ENCODE measurements around the gene EIF1B. TPM values are rescaled to one million over a fixed set of nuclear protein-coding genes. Genes with fewer than 3 reads are reported as not detected.

The EIF1B gene
- polyA plus RNA-seq, 1 donor (not counting 4 experiments of a cell fraction or from before 2014, with no cell fraction given) = 23.5 TPM

GRCh38 chr3:40332684-40333083 lies 23.2 kb downstream of the EIF1B start:
- Histone ChIP-seq H3K9ac (ENCODE audit: control insufficient read depth, extremely low read depth, insufficient read depth, low read length) (no peak overlapping the region), H3K36me3 (ENCODE audit: control insufficient read depth in 2 of 2, extremely low read depth in 1 of 2, insufficient read depth in 2 of 2, low read length in 2 of 2) (no peaks in the 10 kb centered on the region), H3K9me1 (ENCODE audit: control insufficient read depth, extremely low read depth, insufficient read depth, low read length) (no peaks in the 10 kb centered on the region), H3K27ac (ENCODE audit: control insufficient read depth, insufficient read depth, low read length) (no peak overlapping the region), H4K20me1 (ENCODE audit: control insufficient read depth, extremely low read depth, insufficient read depth, low read length) (no peaks in the 10 kb centered on the region), H3K27me3 (ENCODE audit: control insufficient read depth, extremely low read depth, insufficient read depth, low read length) (no peaks in the 10 kb centered on the region), H3K9me3 (ENCODE audit: control insufficient read depth, low read depth, low read length) (no peaks in the 10 kb centered on the region), H2AFZ (ENCODE audit: control insufficient read depth, low read length) (no peak overlapping the region), H3K4me2 (ENCODE audit: control insufficient read depth, extremely low read depth, insufficient read depth, low read depth, low read length) (no peak overlapping the region), H3K4me3 (ENCODE audit: control insufficient read depth in 2 of 3, extremely low read depth in 1 of 3, insufficient read depth in 2 of 3, low read depth in 1 of 3, low read length in 3 of 3) (no peak overlapping the region), H3K79me2 (ENCODE audit: control insufficient read depth, insufficient read depth, low read length) (no peaks in the 10 kb centered on the region), H3K4me1 (ENCODE audit: control insufficient read depth, extremely low read depth, insufficient read depth, low read length) (peaks cover 23% of the 10 kb centered on the region)
- TF ChIP-seq CTCF (optimal IDR thresholded peaks at IDR 0.05 in 1 of 3, IDR thresholded peaks at IDR 0.05 in 1 of 3, conservative IDR thresholded peaks at IDR 0.05 in 1 of 3; ENCODE audit: extremely low read depth in 1 of 3, insufficient read depth in 2 of 3, low read length in 3 of 3) = no peak
- TF ChIP-seq EZH2 (IDR thresholded peaks at IDR 0.05; ENCODE audit: low read length) = no peak
- FAIRE-seq (no peak), DNase-seq (ENCODE audit: low read depth, low spot score) (no peak)
- dilution Hi-C loops (cut with MboI; ENCODE audit: extremely low pct_ligation_motif_present, low sequenced_read_pairs) = no loop called here

- Histone ChIP-seq H3K27me3 (ENCODE audit: control insufficient read depth, extremely low read depth, insufficient read depth, low read length) (no peaks in the 10 kb centered on the region), H4K20me1 (ENCODE audit: control insufficient read depth, extremely low read depth, insufficient read depth, low read length) (no peaks in the 10 kb centered on the region), H3K4me3 (ENCODE audit: control insufficient read depth in 2 of 3, extremely low read depth in 1 of 3, insufficient read depth in 2 of 3, low read depth in 1 of 3, low read length in 3 of 3) (no peak overlapping the region), H2AFZ (ENCODE audit: control insufficient read depth, low read length) (no peak overlapping the region), H3K27ac (ENCODE audit: control insufficient read depth, insufficient read depth, low read length) (no peak overlapping the region), H3K4me1 (ENCODE audit: control insufficient read depth, extremely low read depth, insufficient read depth, low read length) (peaks cover 23% of the 10 kb centered on the region), H3K36me3 (ENCODE audit: control insufficient read depth in 2 of 2, extremely low read depth in 1 of 2, insufficient read depth in 2 of 2, low read length in 2 of 2) (no peaks in the 10 kb centered on the region), H3K4me2 (ENCODE audit: control insufficient read depth, extremely low read depth, insufficient read depth, low read depth, low read length) (no peak overlapping the region), H3K9me1 (ENCODE audit: control insufficient read depth, extremely low read depth, insufficient read depth, low read length) (no peaks in the 10 kb centered on the region), H3K79me2 (ENCODE audit: control insufficient read depth, insufficient read depth, low read length) (no peaks in the 10 kb centered on the region), H3K9me3 (ENCODE audit: control insufficient read depth, low read depth, low read length) (no peaks in the 10 kb centered on the region), H3K9ac (ENCODE audit: control insufficient read depth, extremely low read depth, insufficient read depth, low read length) (no peak overlapping the region)
- FAIRE-seq = no peak
- no peak for TF ChIP-seq EZH2 (IDR thresholded peaks at IDR 0.05; ENCODE audit: low read length)
- no peak for TF ChIP-seq CTCF (optimal IDR thresholded peaks at IDR 0.05 in 1 of 3, IDR thresholded peaks at IDR 0.05 in 1 of 3, conservative IDR thresholded peaks at IDR 0.05 in 1 of 3; ENCODE audit: extremely low read depth in 1 of 3, insufficient read depth in 2 of 3, low read length in 3 of 3)
- no peak for DNase-seq (ENCODE audit: low read depth, low spot score)
- dilution Hi-C loops (cut with MboI; ENCODE audit: extremely low pct_ligation_motif_present, low sequenced_read_pairs) = no loop called here
These were observed 23.9 kb downstream of the EIF1B start for GRCh38 chr3:40333416-40333815.
